ENCODE measurements around the gene VPS4A.

- no peak for TF ChIP-seq CTCF (IDR thresholded peaks at IDR 0.05; ENCODE audit: insufficient read depth, low read length)
- TF ChIP-seq POLR2AphosphoS5 (IDR thresholded peaks at IDR 0.05; ENCODE audit: low read depth) = no peak
- no peak for TF ChIP-seq REST (IDR thresholded peaks at IDR 0.05; ENCODE audit: insufficient replicate concordance, low read depth)
Observed at GRCh38 chr16:69338557-69339288, 27.6 kb downstream of the VPS4A start.

Measured in HL-60 (cell line).